Activated CD4-positive, alpha-beta memory T cell treated with anti-CD3 and anti-CD28 coated beads for 36 hours (primary cell): ENCODE measurements around the gene OGFOD3. TPM values are rescaled to one million over a fixed set of nuclear protein-coding genes. Genes with fewer than 3 reads are reported as not detected.
"Not testable (repeated sequence)": the region's sequence is repeated elsewhere in the genome, so short reads cannot be mapped to it uniquely, and the experiment has no call there.

Experiments
- CTCF ChIA-PET: fragments of 350-600 bp; sonication (Branson Sonifier 250); formaldehyde crosslinking; loops from one replicate; lab custom pipeline; 2021; ENCODE audit warnings: antibody characterized with exemption, inconsistent platforms; lab: Charles Lee
- POLR2A ChIA-PET: fragments of 350-600 bp; sonication (Branson Sonifier 250); formaldehyde crosslinking; loops from one replicate; lab custom pipeline; 2021; ENCODE audit warnings: antibody characterized with exemption; lab: Charles Lee
- DNase-seq: peaks from one replicate; pipeline ENCODE4 v3.0.0-alpha.2; 2020
- H3K27ac Mint-ChIP-seq: one replicate; pipeline ENCODE4 v1.8.0; 2021; ENCODE audit warnings: mixed read lengths
- H3K27me3 Mint-ChIP-seq: one replicate; pipeline ENCODE4 v1.8.0; 2021; ENCODE audit warnings: mixed read lengths
- H3K36me3 Mint-ChIP-seq: one replicate; pipeline ENCODE4 v1.8.0; 2021; ENCODE audit warnings: mixed read lengths
- H3K4me1 Mint-ChIP-seq: one replicate; pipeline ENCODE4 v1.8.0; 2021; ENCODE audit warnings: low read depth, mixed read lengths
- H3K4me3 Mint-ChIP-seq: one replicate; pipeline ENCODE4 v1.8.0; 2021; ENCODE audit warnings: mild to moderate bottlenecking, mixed read lengths
- H3K9me3 Mint-ChIP-seq: one replicate; pipeline ENCODE4 v1.8.0; 2021; ENCODE audit warnings: mixed read lengths
- intact Hi-C: fragments of 100-400 bp; cut with micrococcal nuclease; formaldehyde crosslinking; loops from one replicate; pipeline ENCODE4 v1.15.1; 2023
- total RNA-seq, 2 experiments: library from RNA; stranded (reverse); gene quantifications; one replicate each; pipeline ENCODE4 v1.2.3, GENCODE V29; 2021

OGFOD3 gene
- total RNA-seq, 2 experiments from 2014 or later, result 29.7 to 32.2 TPM

- intact Hi-C loops, result no loop called here
- no peak overlapping the region for H3K27ac Mint-ChIP-seq
- H3K27me3 Mint-ChIP-seq, result peaks cover 8% of the 10 kb centered on the region
- DNase-seq, result no peak
- ChIA-PET CTCF (interaction anchor here (0.7 kb wide), 1 partner anchor 230 kb away, joined by 3 read pairs; no protein-coding TSS in a partner anchor), POLR2A (no interaction called here)
- no peak overlapping the region for H3K4me3 Mint-ChIP-seq
- no peaks in the 10 kb centered on the region for H3K36me3 Mint-ChIP-seq
- H3K9me3 Mint-ChIP-seq, result no peaks in the 10 kb centered on the region
- peaks cover 9% of the 10 kb centered on the region for H3K4me1 Mint-ChIP-seq
These were observed 70.0 kb downstream of the OGFOD3 start for GRCh38 chr17:82348434-82348833.

- H3K4me3 Mint-ChIP-seq, H3K9me3 Mint-ChIP-seq, H3K36me3 Mint-ChIP-seq, H3K4me1 Mint-ChIP-seq, DNase-seq, POLR2A ChIA-PET, H3K27me3 Mint-ChIP-seq, intact Hi-C loops, H3K27ac Mint-ChIP-seq: not testable (repeated sequence)
- CTCF ChIA-PET, result interaction anchor here (0.7 kb wide), 1 partner anchor 230 kb away, joined by 3 read pairs; no protein-coding TSS in a partner anchor
These were observed 70.4 kb downstream of the OGFOD3 start for GRCh38 chr17:82347994-82348393.

- Mint-ChIP-seq H3K36me3 (no peaks in the 10 kb centered on the region), H3K9me3 (no peaks in the 10 kb centered on the region), H3K4me3 (no peak overlapping the region), H3K27me3 (peaks cover 8% of the 10 kb centered on the region), H3K27ac (no peak overlapping the region), H3K4me1 (peaks cover 6% of the 10 kb centered on the region)
- intact Hi-C loops, result no loop called here
- DNase-seq, result no peak
- POLR2A ChIA-PET, result no interaction called here
- CTCF ChIA-PET, result no interaction called here
These were observed 71.8 kb downstream of the OGFOD3 start for GRCh38 chr17:82346342-82347300.

DNA sequence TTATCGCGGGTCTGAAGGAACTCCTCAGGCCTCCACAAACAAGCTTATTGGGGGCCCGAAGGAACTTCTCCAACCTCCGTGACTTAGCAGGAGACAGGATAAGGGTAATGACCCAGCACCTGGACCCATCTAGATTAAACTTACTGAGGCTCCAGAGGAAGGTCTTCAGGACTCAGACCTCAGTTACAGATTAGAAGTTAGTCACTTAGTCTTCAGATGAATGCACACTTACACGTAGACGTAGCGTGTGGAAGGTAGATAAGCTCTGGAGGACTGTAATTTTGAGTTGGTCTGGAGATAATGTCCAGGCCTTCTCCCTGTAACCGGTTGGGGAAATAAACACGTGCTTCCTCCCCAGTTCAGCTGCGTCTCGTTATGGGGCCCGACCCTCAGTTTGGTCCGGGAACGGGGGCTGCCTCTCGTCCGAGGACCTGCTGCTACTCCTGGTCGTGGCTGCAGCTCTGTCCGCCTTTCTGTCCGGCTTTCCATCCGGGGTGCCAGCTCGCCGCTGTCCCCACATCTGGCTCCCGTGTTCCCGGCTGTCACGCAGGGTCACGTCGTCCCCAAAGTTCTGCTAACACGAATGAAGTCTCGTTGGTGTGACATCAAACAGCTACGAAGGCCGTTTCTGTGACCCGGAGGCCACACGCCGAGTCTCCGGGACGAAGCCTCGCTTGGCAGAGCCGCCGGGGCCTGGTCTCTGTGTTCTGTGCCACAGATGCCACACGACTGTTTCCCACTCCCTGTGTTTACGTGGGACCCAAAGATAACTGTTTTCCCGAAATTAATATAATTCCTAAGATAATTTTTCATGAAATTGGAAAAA lies 73.0 kb downstream of the OGFOD3 start:
- CTCF ChIA-PET, result interaction anchor here (0.7 to 2.2 kb wide), 3 partner anchors 11 to 69 kb away, joined by 3 to 5 read pairs (median 3); partner anchors contain the start of gene SECTM1

DNA sequence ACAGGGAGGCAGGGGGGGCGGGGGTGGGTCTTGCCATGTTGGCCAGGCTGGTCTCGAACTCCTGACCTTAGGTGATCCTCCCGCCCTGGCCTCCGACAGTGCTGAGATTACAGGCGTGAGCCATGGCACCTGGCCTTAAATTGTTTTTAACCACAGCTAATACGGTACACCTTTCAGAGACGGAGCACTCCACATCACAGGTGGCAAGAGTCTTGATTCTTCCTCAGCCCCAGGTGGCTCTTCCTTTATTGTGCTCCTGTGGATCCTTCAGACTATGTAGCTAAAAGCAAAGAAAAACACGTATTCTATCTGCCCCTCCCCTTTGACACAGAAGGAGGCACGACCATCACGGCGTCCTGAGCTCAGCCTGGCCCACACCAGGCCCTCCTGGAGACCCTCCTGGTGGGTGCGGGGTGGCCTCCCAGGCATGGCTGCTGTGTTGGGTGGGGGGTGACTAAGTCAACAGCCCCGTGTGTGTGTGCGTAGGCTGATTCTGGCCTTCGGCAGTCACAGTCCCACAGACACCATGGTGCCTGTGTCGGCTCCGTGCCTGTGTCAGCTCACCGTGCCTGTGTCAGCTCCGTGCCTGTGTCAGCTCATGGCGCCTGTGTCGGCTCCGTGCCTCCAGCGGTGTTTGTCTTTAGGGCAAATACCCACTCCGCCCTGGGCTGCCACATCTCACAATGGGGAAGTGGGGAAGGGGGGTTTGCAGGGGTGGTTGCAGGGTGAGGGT lies 74.0 kb downstream of the OGFOD3 start:
- intact Hi-C loops, result no loop called here
- H3K27me3 Mint-ChIP-seq, result peaks cover 5% of the 10 kb centered on the region
- peaks cover 6% of the 10 kb centered on the region for H3K9me3 Mint-ChIP-seq
- ChIA-PET POLR2A (no interaction called here), CTCF (interaction anchor here (2.2 kb wide), 1 partner anchor 70 kb away, joined by 5 read pairs; no protein-coding TSS in a partner anchor)
- H3K36me3 Mint-ChIP-seq, result no peaks in the 10 kb centered on the region
- no peak for DNase-seq
- H3K4me3 Mint-ChIP-seq, result no peak overlapping the region
- H3K4me1 Mint-ChIP-seq, result peaks cover 5% of the 10 kb centered on the region
- H3K27ac Mint-ChIP-seq, result no peak overlapping the region

More for the DNA sequence above, 73.0 kb downstream of the OGFOD3 start:
- POLR2A ChIA-PET, result no interaction called here
- Mint-ChIP-seq H3K4me1 (peaks cover 5% of the 10 kb centered on the region), H3K27ac (no peak overlapping the region), H3K36me3 (no peaks in the 10 kb centered on the region), H3K27me3 (peaks cover 7% of the 10 kb centered on the region), H3K9me3 (peaks cover 6% of the 10 kb centered on the region), H3K4me3 (no peak overlapping the region)
- intact Hi-C loops, result no loop called here
- no peak for DNase-seq

GRCh38 chr17:82343560-82343959 lies 74.8 kb downstream of the OGFOD3 start:
- intact Hi-C loops, result no loop called here
- CTCF ChIA-PET, result interaction anchor here (2.2 kb wide), 1 partner anchor 71 kb away, joined by 5 read pairs; no protein-coding TSS in a partner anchor
- H3K36me3 Mint-ChIP-seq, result no peaks in the 10 kb centered on the region
- no peak overlapping the region for H3K27ac Mint-ChIP-seq
- no peak for DNase-seq
- POLR2A ChIA-PET, result no interaction called here
- peaks cover 6% of the 10 kb centered on the region for H3K9me3 Mint-ChIP-seq
- H3K4me3 Mint-ChIP-seq, result no peak overlapping the region
- H3K27me3 Mint-ChIP-seq, result peaks cover 5% of the 10 kb centered on the region
- H3K4me1 Mint-ChIP-seq, result peaks cover 12% of the 10 kb centered on the region

DNA sequence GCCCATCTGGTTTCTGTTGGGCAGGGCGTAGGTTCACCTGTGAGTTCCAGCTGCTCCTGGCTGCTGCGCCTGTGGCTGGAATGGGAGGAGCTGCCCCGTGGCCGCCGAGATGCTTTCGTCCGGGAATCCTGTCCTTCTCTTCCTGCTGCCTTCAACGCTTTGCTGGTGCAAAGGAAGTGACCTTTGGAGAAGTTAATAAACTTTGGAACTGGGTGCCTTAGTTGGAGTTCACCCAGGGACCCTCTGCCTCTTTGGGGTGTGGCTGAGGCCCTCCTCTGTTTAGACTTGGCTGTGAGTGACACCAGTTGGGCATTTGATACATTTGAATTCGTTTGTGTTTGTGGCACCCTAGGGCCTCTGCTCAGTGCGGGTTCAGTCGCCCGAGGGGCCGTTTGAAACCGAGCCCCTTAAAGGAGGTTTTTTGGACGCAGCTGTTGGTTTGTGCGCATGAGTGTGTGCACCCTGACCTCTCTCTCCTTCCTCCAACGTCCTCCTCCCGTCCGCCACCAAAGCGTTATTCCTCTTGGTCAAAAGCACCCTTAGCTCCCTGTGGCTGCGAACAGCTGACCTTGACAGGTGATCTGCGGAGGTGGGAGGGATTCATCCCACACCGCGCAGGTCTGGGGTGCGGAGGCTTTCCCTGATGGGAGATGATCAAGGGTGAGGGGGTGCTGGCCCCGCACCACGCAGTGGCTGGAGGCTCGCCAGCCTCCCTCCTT lies 75.9 kb downstream of the OGFOD3 start:
- Mint-ChIP-seq H3K36me3 (no peaks in the 10 kb centered on the region), H3K9me3 (peaks cover 6% of the 10 kb centered on the region), H3K27me3 (peaks cover 5% of the 10 kb centered on the region), H3K27ac (no peak overlapping the region), H3K4me3 (no peak overlapping the region), H3K4me1 (peaks cover 12% of the 10 kb centered on the region)
- ChIA-PET POLR2A (no interaction called here), CTCF (interaction anchor here (1.0 kb wide), 1 partner anchor 8 kb away, joined by 3 read pairs; no protein-coding TSS in a partner anchor)
- no peak for DNase-seq
- intact Hi-C loops, result no loop called here

DNA sequence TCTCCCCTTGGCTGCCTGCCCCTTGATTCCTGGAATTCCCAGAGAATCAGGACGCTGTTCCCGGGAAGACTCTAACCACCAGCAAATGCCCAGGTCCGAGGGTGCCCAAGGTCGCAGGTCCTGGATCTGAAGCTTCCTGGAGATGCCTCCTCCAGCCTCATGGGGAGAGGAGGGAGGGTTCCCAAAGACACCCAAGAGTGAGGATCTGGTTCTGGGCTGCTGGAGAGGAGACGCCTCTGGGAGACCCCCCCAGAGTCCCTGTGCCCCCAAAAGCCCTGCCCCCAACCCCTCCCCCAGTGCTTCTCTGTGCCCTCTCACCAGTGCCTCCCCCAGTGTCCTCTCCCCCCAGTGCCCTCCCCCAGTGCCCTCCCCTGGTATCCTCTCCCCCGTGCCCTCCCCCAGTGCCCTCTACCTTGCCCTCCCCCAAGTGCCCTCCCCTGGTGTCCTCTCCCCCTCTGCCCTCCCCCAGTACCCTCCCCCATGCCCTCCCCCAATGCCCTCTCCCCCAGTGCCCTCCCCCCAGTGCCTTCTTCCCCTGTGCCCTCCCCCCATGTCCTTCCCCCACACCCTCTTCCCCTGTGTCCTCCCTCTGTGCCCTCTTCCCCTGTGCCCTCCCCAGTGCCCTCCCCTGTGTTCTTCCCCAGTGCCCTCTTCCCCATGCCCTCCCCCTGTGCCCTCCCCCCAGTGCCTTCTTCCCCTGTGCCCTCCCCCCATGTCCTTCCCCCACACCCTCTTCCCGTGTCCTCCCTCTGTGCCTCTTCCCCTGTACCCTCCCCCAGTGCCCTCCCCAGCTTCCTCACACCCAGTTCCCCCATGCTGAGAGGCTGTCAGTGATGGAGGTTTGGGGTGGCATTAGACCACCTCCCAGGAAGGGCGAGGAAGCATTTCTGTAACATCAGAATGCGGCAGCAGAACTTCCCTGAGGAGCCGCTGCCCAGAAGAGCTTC lies 78.5 kb downstream of the OGFOD3 start:
- Mint-ChIP-seq H3K27me3 (no peaks in the 10 kb centered on the region), H3K4me1 (peaks cover 19% of the 10 kb centered on the region), H3K9me3 (peaks cover 6% of the 10 kb centered on the region), H3K4me3 (no peak overlapping the region), H3K36me3 (no peaks in the 10 kb centered on the region), H3K27ac (no peak overlapping the region)
- POLR2A ChIA-PET, result no interaction called here
- CTCF ChIA-PET, result no interaction called here
- DNase-seq, result no peak
- intact Hi-C loops, result no loop called here
